ENCODE results near the gene TMPRSS7. TPM values are rescaled to one million over a fixed set of nuclear protein-coding genes. Genes with fewer than 3 reads are reported as not detected.
A peak's percentile ranks its signal among the peaks of the same experiment; 100 is the strongest.

Gene TMPRSS7
- polyA plus RNA-seq, 1 of the 3 experiments (the other 2 are of a cell fraction): 0.02 TPM

GRCh38 chr3:112074616-112075497 is 40.3 kb downstream of the TMPRSS7 start (continued):
- TF ChIP-seq NRF1 (IDR thresholded peaks at IDR 0.05; ENCODE audit: low read depth, low read length) (no peak), CTCF (IDR thresholded peaks at IDR 0.05) (no peak), MAX (IDR thresholded peaks at IDR 0.05; ENCODE audit: low read depth) (peak; percentile 90), SIN3A (IDR thresholded peaks at IDR 0.05; ENCODE audit: borderline replicate concordance, low read depth, low read length) (peak; percentile 73; the same call in 1 of the 2 replicates), IRF3 (IDR thresholded peaks at IDR 0.05; ENCODE audit: low read depth, low read length) (no peak), POLR2AphosphoS5 (IDR thresholded peaks at IDR 0.05; ENCODE audit: low read depth, low read length) (no peak), FOXJ3 (CRISPR knock-in tag; IDR thresholded peaks at IDR 0.05) (no peak), JUND (IDR thresholded peaks at IDR 0.05) (peak; percentile 79), ELF1 (IDR thresholded peaks at IDR 0.05) (no peak)

GRCh38 chr3:112078125-112079083 is 43.9 kb downstream of the TMPRSS7 start:
- no peak overlapping the region for H3K4me3 ChIP-seq (ENCODE audit: low read depth in 2 of 2, low read length in 1 of 2)
- H3K4me1 ChIP-seq (ENCODE audit: control insufficient read depth in 1 of 2, insufficient read depth in 2 of 2, low read depth in 1 of 2, low read length in 1 of 2): peaks cover 2 to 9% of the 10 kb centered on the region in 2 experiments; a peak in 3 of 4 replicates
- H3K27ac ChIP-seq (ENCODE audit: low read depth in 2 of 2, low read length in 1 of 2): no peak overlapping the region
- H3K9me3 ChIP-seq: no peaks in the 10 kb centered on the region
- ChIA-PET POLR2A (no interaction called here), CTCF (interaction anchor here (1.6 kb wide), 1 partner anchor 35 kb away, joined by 3 read pairs; no protein-coding TSS in a partner anchor)
- no peaks in the 10 kb centered on the region for H3K9me2 ChIP-seq
- WGBS (ENCODE audit: low lambda C conversion rate): 86% methylated on average over 10 of the region's 10 CpGs
- no peaks in the 10 kb centered on the region for H4K20me1 ChIP-seq (ENCODE audit: insufficient read depth)
- no peaks in the 10 kb centered on the region for H3K36me3 ChIP-seq (replicated peaks in 1 of 2; ENCODE audit: control insufficient read depth in 1 of 2, insufficient read depth in 2 of 2, low read length in 1 of 2)
- no peaks in the 10 kb centered on the region for H3K79me2 ChIP-seq (ENCODE audit: insufficient read depth)
- no peak overlapping the region for H3K4me2 ChIP-seq
- H3K9ac ChIP-seq: no peak overlapping the region
- no peaks in the 10 kb centered on the region for H3K27me3 ChIP-seq (ENCODE audit: insufficient read depth)
- DNase-seq: no peak
- H2AFZ ChIP-seq (ENCODE audit: low read depth): no peak overlapping the region
- no peak for TF ChIP-seq NRF1 (IDR thresholded peaks at IDR 0.05; ENCODE audit: low read depth, low read length)
- TF ChIP-seq USF2 (IDR thresholded peaks at IDR 0.05; ENCODE audit: borderline replicate concordance, low read depth, low read length): no peak
- TF ChIP-seq CTCF (IDR thresholded peaks at IDR 0.05): no peak
- peaks cover 4% of the 10 kb centered on the region for H3F3A ChIP-seq (replicated peaks; ENCODE audit: insufficient read depth)

Data from SK-N-SH (cell line).